H9 (cell line): ENCODE data around the gene PXDC1. TPM values are rescaled to one million over a fixed set of nuclear protein-coding genes. Genes with fewer than 3 reads are reported as not detected.

Experiments
- DNase-seq: peaks from one replicate; pipeline ENCODE4 v3.0.0-alpha.2; 2017
- H2AFZ ChIP-seq: one replicate; pipeline ENCODE4 v1.6.1; 2013; ENCODE audit warnings: mild to moderate bottlenecking, low read length, control low read depth, moderate library complexity
- H2AK5ac ChIP-seq: 2 replicates; pipeline ENCODE4 v1.6.1; 2013; ENCODE audit warnings: low read length, control low read depth, mixed read lengths; ENCODE audit not compliant: insufficient read length
- H2BK120ac ChIP-seq: one replicate; pipeline ENCODE4 v1.6.1; 2013; ENCODE audit warnings: low read depth, mild to moderate bottlenecking, low read length, control low read depth, inconsistent platforms; ENCODE audit not compliant: poor library complexity, severe bottlenecking
- H2BK12ac ChIP-seq: 2 replicates; pipeline ENCODE4 v1.6.1; 2013; ENCODE audit warnings: low read length, control low read depth, mixed read lengths, low read depth; ENCODE audit not compliant: insufficient read length
- H2BK15ac ChIP-seq: 2 replicates; pipeline ENCODE4 v1.6.1; 2013; ENCODE audit warnings: low read depth, low read length, control low read depth
- H2BK20ac ChIP-seq: one replicate; pipeline ENCODE4 v1.6.1; 2013; ENCODE audit warnings: low read depth, mild to moderate bottlenecking, low read length, control low read depth, inconsistent platforms; ENCODE audit not compliant: poor library complexity, severe bottlenecking
- H2BK5ac ChIP-seq: 2 replicates; pipeline ENCODE4 v1.6.1; 2013; ENCODE audit warnings: low read length, control low read depth, mixed read lengths; ENCODE audit not compliant: insufficient read length
- H3K14ac ChIP-seq: 2 replicates; pipeline ENCODE4 v1.6.1; 2013; ENCODE audit warnings: low read length, control low read depth; ENCODE audit not compliant: insufficient read depth
- H3K18ac ChIP-seq: 2 replicates; pipeline ENCODE4 v1.6.1; 2013; ENCODE audit warnings: low read depth, mild to moderate bottlenecking, mixed read lengths, low read length, control low read depth; ENCODE audit not compliant: insufficient read length
- H3K23ac ChIP-seq: 2 replicates; pipeline ENCODE4 v1.6.1; 2013; ENCODE audit warnings: low read length, control low read depth, mixed read lengths, low read depth; ENCODE audit not compliant: insufficient read length
- H3K23me2 ChIP-seq: 2 replicates; pipeline ENCODE4 v1.6.1; 2013; ENCODE audit warnings: low read depth, mild to moderate bottlenecking, mixed read lengths, low read length, control low read depth; ENCODE audit not compliant: insufficient read length, poor library complexity, severe bottlenecking
- H3K27ac ChIP-seq: 2 replicates; pipeline ENCODE4 v1.5.1; 2013; ENCODE audit warnings: low read length, control low read depth, mixed read lengths, low read depth; ENCODE audit not compliant: insufficient read length
- H3K27me3 ChIP-seq: 2 replicates; pipeline ENCODE4 v1.6.1; 2013; ENCODE audit warnings: low read length, control low read depth, inconsistent platforms; ENCODE audit not compliant: insufficient read depth
- H3K4ac ChIP-seq: 2 replicates; pipeline ENCODE4 v1.6.1; 2013; ENCODE audit warnings: low read depth, mild to moderate bottlenecking, control low read depth, inconsistent platforms, low read length, moderate library complexity
- H3K4me1 ChIP-seq: 2 replicates; pipeline ENCODE4 v1.6.1; 2013; ENCODE audit warnings: low read length, control low read depth, inconsistent platforms; ENCODE audit not compliant: insufficient read depth
- H3K4me2 ChIP-seq: 2 replicates; pipeline ENCODE4 v1.6.1; 2013; ENCODE audit warnings: low read length, control low read depth, mixed read lengths; ENCODE audit not compliant: insufficient read length, insufficient read depth
- H3K56ac ChIP-seq: 2 replicates; pipeline ENCODE4 v1.6.1; 2013; ENCODE audit warnings: low read depth, mild to moderate bottlenecking, mixed read lengths, low read length, control low read depth; ENCODE audit not compliant: insufficient read length
- H3K79me1 ChIP-seq: 2 replicates; pipeline ENCODE4 v1.6.1; 2013; ENCODE audit warnings: low read depth, mild to moderate bottlenecking, moderate library complexity, low read length, control low read depth, inconsistent platforms; ENCODE audit not compliant: insufficient read depth, poor library complexity, severe bottlenecking
- H3K79me2 ChIP-seq: 2 replicates; pipeline ENCODE4 v1.6.1; 2013; ENCODE audit warnings: low read length, control low read depth, inconsistent platforms; ENCODE audit not compliant: insufficient read depth
- H3K9ac ChIP-seq: 2 replicates; pipeline ENCODE4 v1.6.1; 2013; ENCODE audit warnings: low read length, control low read depth, mixed read lengths; ENCODE audit not compliant: insufficient read length; ENCODE audit errors: extremely low read depth
- H3K9me3 ChIP-seq: one replicate; pipeline ENCODE4 v1.6.1; 2013; ENCODE audit warnings: low read depth, low read length, inconsistent platforms; ENCODE audit not compliant: control insufficient read depth
- H3T11ph ChIP-seq: one replicate; pipeline ENCODE4 v1.6.1; 2013; ENCODE audit warnings: mild to moderate bottlenecking, low read length, control low read depth, inconsistent platforms
- H4K20me1 ChIP-seq: one replicate; pipeline ENCODE4 v1.6.1; 2013; ENCODE audit not compliant: control insufficient read depth, insufficient read length, insufficient read depth
- H4K5ac ChIP-seq: 2 replicates; pipeline ENCODE4 v1.6.1; 2013; ENCODE audit warnings: low read depth, mild to moderate bottlenecking, mixed read lengths, low read length, control low read depth; ENCODE audit not compliant: insufficient read length
- H4K8ac ChIP-seq: replicated peaks from 2 replicates; pipeline ENCODE4 v1.6.1; 2013; ENCODE audit warnings: low read length, control low read depth, mixed read lengths, low read depth; ENCODE audit not compliant: insufficient read length
- H4K91ac ChIP-seq: 2 replicates; pipeline ENCODE4 v1.6.1; 2013; ENCODE audit warnings: low read depth, mild to moderate bottlenecking, moderate library complexity, mixed read lengths, low read length, control low read depth; ENCODE audit not compliant: insufficient read length
- H3K27ac Mint-ChIP-seq, 3 experiments: 2 replicates in 2 of 3; 3 replicates in 1 of 3; pipeline ENCODE4 v1.8.0; 2020 to 2021; ENCODE audit warnings: mixed read lengths in 3 of 3, mild to moderate bottlenecking in 1 of 3, moderate library complexity in 1 of 3
- H3K27me3 Mint-ChIP-seq: 2 replicates; pipeline ENCODE4 v1.8.0; 2021; ENCODE audit warnings: low read depth, mild to moderate bottlenecking, moderate library complexity, mixed read lengths
- H3K36me3 Mint-ChIP-seq, 3 experiments: 2 replicates in 2 of 3; 3 replicates in 1 of 3; pipeline ENCODE4 v1.8.0; 2020 to 2021; ENCODE audit warnings: low read depth in 3 of 3, mixed read lengths in 3 of 3; ENCODE audit not compliant: insufficient read depth in 1 of 3
- H3K4me1 Mint-ChIP-seq, 2 experiments: 2 replicates each; pipeline ENCODE4 v1.8.0; 2020; ENCODE audit warnings: mixed read lengths in 2 of 2
- H3K4me3 Mint-ChIP-seq, 2 experiments: 2 replicates in 1 of 2; 3 replicates in 1 of 2; pipeline ENCODE4 v1.8.0; 2020 to 2021; ENCODE audit warnings: mild to moderate bottlenecking in 2 of 2, mixed read lengths in 2 of 2, moderate library complexity in 1 of 2
- H3K9me3 Mint-ChIP-seq, 2 experiments: 2 replicates in 1 of 2; 3 replicates in 1 of 2; pipeline ENCODE4 v1.8.0; 2020; ENCODE audit warnings: mild to moderate bottlenecking in 2 of 2, mixed read lengths in 2 of 2, moderate library complexity in 1 of 2
- WGBS: extraction: QIAGEN DNeasy Blood & Tissue Kit; methylation state at CpG from one replicate; pipeline ENCODE4 v1.1.7; 2013; ENCODE audit warnings: missing lambda C conversion rate, low lambda C conversion rate, mixed read lengths; ENCODE audit not compliant: insufficient read length; ENCODE audit errors: extremely low coverage; 5-methylcytosine and 5-hydroxymethylcytosine counted together
- total RNA-seq: library from RNA; stranded (reverse); gene quantifications from 2 replicates; pipeline ENCODE4 v1.2.1, GENCODE V29; 2021
- TF ChIP-seq, protein P1 (sequence below): fragments of 200-600 bp; sonication (generic); conservative IDR thresholded peaks from 3 replicates; pipeline ENCODE4 v1.8.0; 2021; ENCODE audit warnings: antibody characterized with exemption, mild to moderate bottlenecking

Gene PXDC1
- total RNA-seq, 1 experiment from 2014 or later: 3.1 TPM

DNA sequence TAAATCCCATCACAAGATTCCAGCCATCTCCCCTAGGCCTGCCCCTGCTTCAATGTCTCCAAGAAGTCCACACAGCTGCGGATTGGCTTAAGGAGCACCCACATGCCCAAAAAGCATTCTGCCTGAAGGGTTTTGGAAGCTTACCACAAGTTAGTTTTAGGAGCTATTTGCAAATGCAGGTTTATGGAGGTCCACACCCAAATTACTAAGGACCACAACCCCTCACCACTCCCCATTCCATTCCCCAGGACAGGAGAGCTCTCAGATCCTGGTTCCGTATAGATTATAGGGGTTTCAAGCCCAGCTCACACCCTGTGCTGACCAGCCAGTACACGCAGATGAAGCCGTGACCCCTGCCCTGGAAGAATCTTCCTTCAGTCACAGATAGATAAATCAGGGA lies 24.3 kb upstream of the PXDC1 start:
- Mint-ChIP-seq H3K27me3 (peaks cover 4% of the 10 kb centered on the region), H3K27ac (peak overlapping the region in 1 of 3 experiments; percentile 74; a peak in 1 of 7 replicates), H3K4me3 (no peak overlapping the region), H3K9me3 (peaks cover 0 to 1% of the 10 kb centered on the region in 2 experiments; a peak in 1 of 5 replicates), H3K36me3 (no peaks in the 10 kb centered on the region; a peak in 1 of 7 replicates), H3K4me1 (peaks cover 0 to 16% of the 10 kb centered on the region in 2 experiments; a peak in 3 of 4 replicates)
- Histone ChIP-seq H3K23me2 (no peaks in the 10 kb centered on the region), H4K91ac (no peak overlapping the region), H2BK5ac (no peak overlapping the region), H3K9me3 (no peaks in the 10 kb centered on the region), H3K18ac (no peak overlapping the region), H4K5ac (no peak overlapping the region), H3K9ac (no peak overlapping the region), H3K4ac (no peak overlapping the region), H3K23ac (no peak overlapping the region), H3K56ac (no peak overlapping the region), H2BK15ac (no peak overlapping the region), H2AFZ (no peak overlapping the region), H3K4me2 (no peak overlapping the region), H3K14ac (no peak overlapping the region), H3K4me1 (peaks cover 2% of the 10 kb centered on the region; the same call in 1 of the 2 replicates), H4K20me1 (no peaks in the 10 kb centered on the region), H3K27ac (no peak overlapping the region), H2BK12ac (no peak overlapping the region), H3K79me1 (no peaks in the 10 kb centered on the region), H3K27me3 (no peaks in the 10 kb centered on the region), H4K8ac (no peak overlapping the region), H2BK20ac (no peak overlapping the region), H3K79me2 (no peaks in the 10 kb centered on the region), H2BK120ac (no peak overlapping the region), H3T11ph (no peak overlapping the region), H2AK5ac (no peak overlapping the region)
- TF ChIP-seq, protein P1, sequence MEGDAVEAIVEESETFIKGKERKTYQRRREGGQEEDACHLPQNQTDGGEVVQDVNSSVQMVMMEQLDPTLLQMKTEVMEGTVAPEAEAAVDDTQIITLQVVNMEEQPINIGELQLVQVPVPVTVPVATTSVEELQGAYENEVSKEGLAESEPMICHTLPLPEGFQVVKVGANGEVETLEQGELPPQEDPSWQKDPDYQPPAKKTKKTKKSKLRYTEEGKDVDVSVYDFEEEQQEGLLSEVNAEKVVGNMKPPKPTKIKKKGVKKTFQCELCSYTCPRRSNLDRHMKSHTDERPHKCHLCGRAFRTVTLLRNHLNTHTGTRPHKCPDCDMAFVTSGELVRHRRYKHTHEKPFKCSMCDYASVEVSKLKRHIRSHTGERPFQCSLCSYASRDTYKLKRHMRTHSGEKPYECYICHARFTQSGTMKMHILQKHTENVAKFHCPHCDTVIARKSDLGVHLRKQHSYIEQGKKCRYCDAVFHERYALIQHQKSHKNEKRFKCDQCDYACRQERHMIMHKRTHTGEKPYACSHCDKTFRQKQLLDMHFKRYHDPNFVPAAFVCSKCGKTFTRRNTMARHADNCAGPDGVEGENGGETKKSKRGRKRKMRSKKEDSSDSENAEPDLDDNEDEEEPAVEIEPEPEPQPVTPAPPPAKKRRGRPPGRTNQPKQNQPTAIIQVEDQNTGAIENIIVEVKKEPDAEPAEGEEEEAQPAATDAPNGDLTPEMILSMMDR: no peak
- no CpG with 5 or more reads among the region's 4 CpGs for WGBS
- no peak for DNase-seq
